Right cardiac atrium (tissue), 5 donors: ENCODE data around the gene TF. TPM values are rescaled to one million over a fixed set of nuclear protein-coding genes. Genes with fewer than 3 reads are reported as not detected.

Source experiments
- ATAC-seq, 2 donors: fragments of 200-7000 bp; cut with Tn5 transposase; one replicate each; pipeline versions ENCODE4 v1.8.0 to v1.9.1; 2020; ENCODE audit warnings: moderate library complexity in 2 of 2, mild to moderate bottlenecking in 1 of 2
- DNase-seq, 3 donors: peaks; one replicate each; pipeline ENCODE4 v3.0.0-alpha.2; 2020
- H3K27ac ChIP-seq: one replicate; pipeline ENCODE4 v1.5.1; 2013; ENCODE audit warnings: mild to moderate bottlenecking, low read length, control low read depth, moderate library complexity
- H3K27me3 ChIP-seq: one replicate; pipeline ENCODE4 v1.6.1; 2013; ENCODE audit not compliant: control insufficient read depth, insufficient read depth
- H3K4me1 ChIP-seq: one replicate; pipeline ENCODE4 v1.6.1; 2013; ENCODE audit warnings: low read length; ENCODE audit not compliant: control insufficient read depth, insufficient read depth
- H3K4me3 ChIP-seq: one replicate; pipeline ENCODE4 v1.5.1; 2013; ENCODE audit warnings: low read length, control low read depth
- H3K9me3 ChIP-seq: one replicate; pipeline ENCODE4 v1.6.1; 2013; ENCODE audit warnings: low read length; ENCODE audit not compliant: control insufficient read depth
- WGBS: extraction: QIAGEN DNeasy Blood & Tissue Kit; methylation state at CpG from one replicate; pipeline ENCODE4 v1.1.7; 2013; 5-methylcytosine and 5-hydroxymethylcytosine counted together
- intact Hi-C, 4 donors: fragments of 100-400 bp; cut with DNase I; formaldehyde crosslinking; loops; one replicate each; pipeline versions ENCODE4 v1.11.0 to v1.14.0; 2022 to 2023
- polyA plus RNA-seq: library from polyadenylated mRNA; stranded (reverse); fragments of 200-250 nt; gene quantifications from one replicate; pipeline ENCODE4 v1.2.3, GENCODE V29; 2013
- total RNA-seq, 4 donors: library from RNA; stranded (reverse); fragmentation: NEBNext Ultra II Directional; extraction: Animal tissue kit (Norgen Biotek cat#: 25700); gene quantifications; one replicate each; pipeline ENCODE4 v1.2.1, GENCODE V29; 2021
- donor health status: healthy with polysubstance abuse.
- donor health status: DM: no; HTN: yes; CAD: no.
- donor health status: DM: no; HTN: no; CAD: no.
- donor health status: DM: no; HTN: yes; CAD: no; lungs with severe emphysema.
- donor health status: DM: yes; HTN: yes; CAD: no.

The TF gene
- total and polyA plus RNA-seq, 5 donors = 2.1 to 18.3 (median 4.0) TPM

DNA sequence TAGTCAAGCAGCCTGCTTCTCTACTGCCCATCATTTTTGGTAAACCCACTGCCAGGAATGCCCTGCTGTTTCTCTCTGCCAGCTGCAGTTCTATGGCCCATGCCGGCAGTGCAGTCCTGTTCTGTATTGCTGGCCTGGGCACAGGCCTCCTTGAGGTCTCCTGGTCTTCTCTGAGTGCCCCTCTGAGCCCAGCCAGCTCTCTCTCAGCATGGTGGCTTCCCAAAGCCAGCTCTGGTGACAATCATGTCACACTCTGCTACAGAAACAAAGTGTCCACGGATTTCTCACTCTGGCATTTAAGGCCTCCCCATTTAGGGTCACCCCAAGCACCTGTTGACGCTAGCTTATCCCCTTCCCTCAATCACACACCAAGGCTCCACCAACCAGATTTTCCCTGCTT, 83.9 kb downstream of the TF start:
- ATAC-seq = peak in 1 of 2 donors; percentile 21
- no peak overlapping the region for H3K27ac ChIP-seq
- H3K27me3 ChIP-seq = no peaks in the 10 kb centered on the region
- whole genome bisulfite sequencing = 63% methylated on average over 3 of the region's 3 CpGs
- no peak overlapping the region for H3K4me3 ChIP-seq
- H3K9me3 ChIP-seq = no peaks in the 10 kb centered on the region
- intact Hi-C loops = no loop called here
- H3K4me1 ChIP-seq = peaks cover 7% of the 10 kb centered on the region
- peak in 1 of 3 donors; percentile 41 for DNase-seq

DNA sequence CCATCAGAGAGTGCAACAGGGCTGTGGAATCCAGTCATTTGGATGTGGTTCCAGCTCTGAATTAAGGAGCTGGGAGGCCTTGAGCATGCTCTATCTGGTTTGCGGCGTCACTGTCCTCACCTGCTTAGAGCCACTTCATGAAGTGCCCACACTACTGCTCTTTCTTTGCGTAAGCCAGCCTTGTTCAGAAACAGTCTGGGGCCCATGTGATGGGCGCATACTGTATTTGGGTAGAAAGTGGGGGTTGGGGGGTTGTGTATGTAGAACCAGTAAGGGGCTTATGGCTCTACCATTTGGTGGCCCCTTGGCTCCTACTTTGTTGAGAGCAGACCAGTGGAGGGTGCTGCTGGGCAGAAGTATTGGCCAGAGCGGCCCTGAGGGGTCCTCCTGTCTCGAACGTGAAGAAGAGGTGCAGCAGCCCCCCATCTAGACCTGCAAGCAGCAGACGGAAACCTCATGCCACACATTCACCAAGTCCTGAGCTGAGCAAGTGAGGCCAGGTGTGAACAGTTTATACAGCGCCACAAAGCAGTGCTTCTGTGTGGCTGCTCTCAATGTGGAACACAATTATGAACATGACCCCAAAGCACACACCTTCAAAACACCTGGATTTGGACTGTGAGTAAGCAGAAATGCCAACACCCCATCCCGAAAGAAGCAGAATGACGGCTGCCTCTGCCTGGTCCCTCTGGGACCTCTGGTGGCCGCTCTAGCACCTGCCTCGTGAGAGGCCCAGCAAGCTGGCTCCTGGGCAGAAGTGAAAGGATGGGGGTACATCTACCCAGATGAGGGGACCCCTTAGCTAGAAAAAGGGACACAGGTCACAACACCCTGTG, 86.0 kb downstream of the TF start:
- WGBS = 83% methylated on average over 13 of the region's 13 CpGs
- intact Hi-C loops = no loop called here

DNA sequence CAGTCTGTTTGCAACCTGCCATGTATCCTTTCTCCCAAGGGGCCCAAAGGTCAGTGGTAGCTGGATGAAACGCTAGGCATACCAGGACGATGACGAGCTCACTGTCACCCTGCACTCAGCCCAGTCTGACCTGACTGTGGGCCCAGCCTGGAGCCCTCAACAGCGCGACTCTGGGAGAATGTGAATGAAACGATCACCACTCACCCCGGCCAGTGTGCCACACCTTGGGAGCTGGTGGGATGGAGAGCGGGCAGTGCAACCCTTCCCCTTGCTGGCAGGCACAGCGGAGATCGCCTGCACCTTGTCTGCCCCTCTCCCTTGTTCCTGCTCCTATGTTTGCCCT, 86.6 kb downstream of the TF start:
- intact Hi-C loops = no loop called here
- DNase-seq (peak in 1 of 3 donors; percentile 32), ATAC-seq (no peak)
- H3K27ac ChIP-seq = no peak overlapping the region
- no peak overlapping the region for H3K4me3 ChIP-seq
- no peaks in the 10 kb centered on the region for H3K9me3 ChIP-seq
- WGBS = 92% methylated on average over 10 of the region's 10 CpGs
- H3K27me3 ChIP-seq = no peaks in the 10 kb centered on the region
- H3K4me1 ChIP-seq = peaks cover 7% of the 10 kb centered on the region

More for the DNA sequence above, 86.0 kb downstream of the TF start:
- no peak overlapping the region for H3K4me3 ChIP-seq
- DNase-seq (peak in 1 of 3 donors; percentile 22), ATAC-seq (no peak)
- no peak overlapping the region for H3K27ac ChIP-seq
- peaks cover 7% of the 10 kb centered on the region for H3K4me1 ChIP-seq
- no peaks in the 10 kb centered on the region for H3K9me3 ChIP-seq
- no peaks in the 10 kb centered on the region for H3K27me3 ChIP-seq

DNA sequence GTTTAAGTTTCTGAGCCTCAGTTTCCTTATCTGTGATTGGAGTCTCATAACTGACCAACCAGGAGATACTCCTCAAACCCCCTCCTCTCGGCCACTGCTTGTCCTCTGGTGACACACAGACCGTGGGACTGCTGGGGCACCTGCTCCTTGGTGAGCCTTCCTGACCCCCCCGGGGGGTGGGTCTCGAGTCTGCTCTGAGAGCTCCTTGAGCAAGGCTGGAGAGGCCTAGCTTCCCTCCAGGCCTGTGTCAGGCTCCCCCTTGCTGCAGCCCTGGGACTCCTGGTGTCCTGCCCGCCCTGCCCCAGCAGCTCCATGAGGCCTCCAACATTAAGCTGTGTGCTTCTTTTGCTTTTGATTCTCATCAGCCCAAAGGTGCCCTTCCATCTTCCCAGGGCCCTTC, 87.1 kb downstream of the TF start:
- intact Hi-C loops = no loop called here
- H3K4me3 ChIP-seq = no peak overlapping the region
- no peak for DNase-seq
- 88% methylated on average over 5 of the region's 5 CpGs for WGBS
- no peak for ATAC-seq
- H3K27ac ChIP-seq = no peak overlapping the region
- peaks cover 7% of the 10 kb centered on the region for H3K4me1 ChIP-seq
- no peaks in the 10 kb centered on the region for H3K27me3 ChIP-seq
- H3K9me3 ChIP-seq = no peaks in the 10 kb centered on the region

DNA sequence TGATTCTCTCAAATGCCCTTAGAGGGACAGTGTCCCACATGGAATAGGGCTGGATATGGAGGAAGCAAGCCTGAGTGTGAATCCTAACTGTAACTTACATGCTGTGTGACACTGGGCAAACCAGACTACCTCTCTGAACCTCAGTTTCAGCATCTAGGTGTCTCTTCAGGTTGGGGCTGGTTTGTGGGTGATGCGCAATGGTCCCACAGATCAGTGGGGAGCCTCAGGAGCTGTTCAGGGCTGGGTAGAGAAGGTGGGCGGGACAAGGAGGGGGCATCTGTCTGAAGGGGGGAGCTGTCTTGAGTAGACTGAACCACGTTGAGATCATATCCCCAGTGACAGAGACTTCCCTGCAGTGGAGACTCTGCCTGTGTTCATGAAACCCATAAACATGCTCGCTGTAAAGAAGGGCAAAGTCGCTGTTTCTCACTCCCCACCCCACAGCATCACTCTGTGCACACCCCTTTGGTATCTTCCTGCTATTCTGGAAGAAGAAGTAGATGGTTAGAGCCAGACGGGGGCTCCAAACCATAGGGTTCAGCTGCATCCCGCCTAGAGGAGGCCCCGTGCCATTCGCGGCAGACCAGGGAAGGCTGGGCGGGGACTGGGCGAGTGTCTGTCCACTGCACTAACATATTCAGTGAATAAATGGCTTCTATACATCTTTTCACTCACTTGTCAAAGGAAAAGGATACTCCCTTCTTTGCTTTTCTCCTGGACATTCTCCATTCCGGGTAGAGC, 87.9 kb downstream of the TF start:
- peaks cover 7% of the 10 kb centered on the region for H3K4me1 ChIP-seq
- intact Hi-C loops = no loop called here
- DNase-seq (no peak), ATAC-seq (no peak)
- no peak overlapping the region for H3K27ac ChIP-seq
- H3K4me3 ChIP-seq = no peak overlapping the region
- H3K27me3 ChIP-seq = no peaks in the 10 kb centered on the region
- 88% methylated on average over 13 of the region's 13 CpGs for WGBS
- H3K9me3 ChIP-seq = no peaks in the 10 kb centered on the region

DNA sequence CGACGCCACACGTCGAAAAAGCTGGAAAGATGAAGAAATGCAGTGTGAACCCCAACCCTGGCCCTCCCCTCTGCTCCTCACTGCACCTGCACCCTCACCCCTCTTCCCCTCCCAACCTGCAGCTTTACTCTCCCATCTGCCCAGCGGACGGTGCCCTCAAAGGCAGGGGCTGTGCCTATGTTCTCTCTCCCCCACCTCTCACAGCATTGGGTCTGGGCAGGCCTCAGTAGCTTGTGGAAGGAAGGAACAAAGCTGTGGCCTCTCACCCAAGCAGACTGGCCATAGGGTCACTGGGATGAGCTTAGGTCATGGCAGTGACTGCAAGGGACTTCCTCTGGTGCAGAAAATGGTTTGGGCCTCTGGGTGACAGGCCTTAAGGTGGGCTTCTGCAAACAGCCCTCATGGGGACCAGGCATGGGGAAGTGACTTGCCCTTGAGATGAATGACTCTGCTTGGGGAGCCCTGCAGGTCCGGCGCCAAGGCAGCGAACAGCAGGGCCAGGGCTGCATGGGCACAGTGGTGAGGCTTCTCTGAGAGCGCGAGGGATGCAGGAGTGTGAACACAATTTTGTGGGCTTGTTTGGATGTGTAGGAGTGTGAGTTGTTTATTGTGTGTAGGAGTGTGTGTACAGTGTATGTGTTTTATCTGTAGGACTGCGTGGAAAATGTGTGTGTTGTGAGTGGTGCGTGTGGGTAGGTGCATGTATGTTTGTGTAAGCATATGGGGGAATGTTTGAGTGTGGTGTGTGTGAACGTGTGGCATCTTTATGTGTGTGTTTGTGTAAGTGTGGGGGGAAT, 88.6 kb downstream of the TF start:
- DNase-seq (no peak), ATAC-seq (no peak)
- H3K27me3 ChIP-seq = no peaks in the 10 kb centered on the region
- intact Hi-C loops = no loop called here
- no peak overlapping the region for H3K27ac ChIP-seq
- H3K4me1 ChIP-seq = peaks cover 7% of the 10 kb centered on the region
- H3K4me3 ChIP-seq = no peak overlapping the region
- 93% methylated on average over 14 of the region's 14 CpGs for WGBS
- H3K9me3 ChIP-seq = no peaks in the 10 kb centered on the region

DNA sequence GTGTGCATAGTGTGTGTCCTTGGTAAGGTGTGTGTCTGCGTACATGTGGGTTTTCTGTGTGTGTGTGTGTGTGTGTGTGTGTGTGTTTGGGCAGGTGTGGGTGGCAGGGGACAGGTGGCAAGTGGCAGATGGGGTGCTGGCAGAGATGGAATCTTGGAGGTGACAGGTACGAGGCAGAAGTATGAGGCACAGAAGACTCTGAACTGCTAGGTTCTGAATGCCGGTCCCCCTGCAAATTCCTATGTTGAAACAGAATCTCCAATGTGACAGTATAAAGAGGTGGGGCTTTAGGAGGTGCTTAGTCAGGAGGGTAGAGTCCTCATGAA, 89.2 kb downstream of the TF start:
- Histone ChIP-seq H3K9me3 (no peaks in the 10 kb centered on the region), H3K27me3 (no peaks in the 10 kb centered on the region), H3K4me3 (no peak overlapping the region), H3K27ac (no peak overlapping the region), H3K4me1 (peaks cover 5% of the 10 kb centered on the region)
- DNase-seq (no peak), ATAC-seq (no peak)
- 96% methylated on average over 3 of the region's 3 CpGs for WGBS
- intact Hi-C loops = no loop called here

DNA sequence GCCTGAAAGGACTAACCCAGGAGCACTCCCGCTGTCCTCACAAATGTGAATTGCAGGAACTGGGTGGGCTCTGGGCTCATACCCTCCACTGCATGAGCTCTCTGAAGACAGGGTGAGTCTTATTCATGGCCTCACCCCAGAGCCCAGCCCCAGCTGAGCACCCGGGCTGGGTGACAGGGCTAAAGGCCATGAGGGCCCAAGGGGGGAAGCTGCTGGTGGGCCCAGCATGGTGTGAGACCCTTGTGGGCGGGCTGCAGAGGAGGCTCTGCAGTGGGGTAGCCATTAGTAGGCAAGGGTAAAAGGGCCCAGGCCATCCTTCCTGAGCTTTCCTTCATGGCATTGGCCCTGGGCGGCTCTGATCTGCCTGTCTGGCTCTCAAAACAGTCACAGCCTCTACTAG, 89.8 kb downstream of the TF start:
- H3K27me3 ChIP-seq = no peaks in the 10 kb centered on the region
- 78% methylated on average over 4 of the region's 4 CpGs for WGBS
- DNase-seq (no peak), ATAC-seq (no peak)
- no peak overlapping the region for H3K27ac ChIP-seq
- no peaks in the 10 kb centered on the region for H3K9me3 ChIP-seq
- H3K4me3 ChIP-seq = no peak overlapping the region
- intact Hi-C loops = no loop called here
- no peaks in the 10 kb centered on the region for H3K4me1 ChIP-seq

DNA sequence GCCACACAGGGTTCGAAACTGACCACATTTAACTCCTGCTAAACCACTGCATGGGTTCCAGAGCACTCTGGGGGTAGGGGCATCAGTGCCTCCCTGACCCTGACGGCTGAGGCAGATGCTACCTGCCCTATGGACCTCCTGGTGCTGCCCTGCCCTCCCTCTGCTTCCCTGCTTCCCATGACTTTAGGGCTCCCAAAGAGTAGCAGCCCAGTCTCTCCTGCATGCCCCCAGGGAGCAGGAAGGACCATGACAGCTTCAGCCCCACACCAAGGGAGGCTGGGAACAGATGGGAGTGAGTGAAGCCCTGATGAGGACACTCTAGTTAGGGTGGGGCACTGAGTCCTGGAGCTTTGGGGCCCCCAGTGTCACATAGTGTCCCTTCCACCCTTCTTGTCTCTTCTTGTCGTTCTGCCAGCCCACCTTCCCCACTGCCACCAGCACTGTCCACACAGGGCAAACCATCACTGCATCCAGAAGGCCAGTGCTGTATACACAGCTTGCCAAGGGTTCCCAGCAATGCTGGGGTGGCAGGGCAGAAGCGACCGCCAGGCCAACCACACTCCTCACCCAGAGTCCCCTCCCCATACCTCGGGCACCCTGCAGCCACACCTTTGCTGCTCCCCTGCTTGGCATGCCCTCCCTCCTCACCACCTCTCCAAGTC, 90.4 kb downstream of the TF start:
- H3K27ac ChIP-seq = no peak overlapping the region
- H3K27me3 ChIP-seq = no peaks in the 10 kb centered on the region
- no peak overlapping the region for H3K4me3 ChIP-seq
- intact Hi-C loops = no loop called here
- H3K4me1 ChIP-seq = no peaks in the 10 kb centered on the region
- DNase-seq (no peak), ATAC-seq (no peak)
- no peaks in the 10 kb centered on the region for H3K9me3 ChIP-seq
- WGBS = 84% methylated on average over 6 of the region's 6 CpGs

DNA sequence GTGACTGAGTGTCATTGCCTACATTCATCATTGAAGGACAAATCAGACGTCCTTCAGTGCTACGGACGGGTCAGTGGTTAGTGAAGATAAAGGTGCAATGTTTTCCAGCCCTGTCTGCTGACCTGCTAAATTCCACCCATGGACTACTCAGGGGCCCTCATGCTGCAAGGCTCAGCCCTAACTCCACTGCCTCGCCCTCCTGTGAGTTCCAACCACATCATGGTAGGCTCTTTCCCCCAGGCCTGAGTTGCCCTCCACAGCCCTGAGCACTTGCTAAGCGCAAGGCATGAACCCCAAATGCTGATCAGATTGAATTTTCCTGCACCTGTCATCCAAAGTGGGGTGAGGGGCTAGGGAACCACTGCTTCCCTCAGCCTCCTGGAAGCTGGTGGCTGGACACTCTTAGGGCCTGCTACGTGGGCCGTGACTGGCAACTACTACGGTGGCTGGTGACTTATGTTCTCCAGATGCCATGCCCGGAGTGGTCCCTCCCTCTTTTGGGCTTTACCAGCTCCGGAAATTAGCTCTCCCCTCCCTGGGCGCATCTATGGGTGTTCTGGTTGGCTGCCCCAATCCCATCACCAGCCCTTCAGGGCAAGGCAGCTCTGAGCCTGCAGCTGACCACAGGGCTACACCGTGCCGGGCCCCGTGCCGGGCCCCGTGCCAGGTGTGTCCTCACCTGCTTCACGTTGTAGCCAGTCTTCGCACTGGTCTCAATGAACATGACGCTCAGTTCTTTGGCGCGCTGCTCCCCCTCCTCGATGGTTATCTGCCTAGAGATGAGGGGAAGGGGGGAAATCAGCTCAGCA, 91.5 kb downstream of the TF start:
- no peak for DNase-seq

More for the DNA sequence above, 91.5 kb downstream of the TF start:
- Histone ChIP-seq H3K4me1 (no peaks in the 10 kb centered on the region), H3K27ac (no peak overlapping the region), H3K9me3 (no peaks in the 10 kb centered on the region), H3K4me3 (no peak overlapping the region), H3K27me3 (no peaks in the 10 kb centered on the region)
- WGBS = 93% methylated on average over 22 of the region's 22 CpGs
- no peak for ATAC-seq
- intact Hi-C loops = no loop called here
